ENCODE data around the gene NAIF1. TPM values are rescaled to one million over a fixed set of nuclear protein-coding genes. Genes with fewer than 3 reads are reported as not detected.

NAIF1 gene
- total and polyA plus RNA-seq, 2 donors (not counting 3 experiments of a cell fraction or from before 2014, with no cell fraction given): 8.2 to 10.1 TPM

GRCh38 chr9:128062279-128062678, 4.8 kb downstream of the NAIF1 start:
- CTCF ChIA-PET: interaction anchor here (1.7 to 1.9 kb wide), 2 partner anchors 55 to 118 kb away, joined by 4 to 9 read pairs; no protein-coding TSS in a partner anchor
- Histone ChIP-seq H3K9ac (replicated peaks; ENCODE audit: extremely low read depth, insufficient read depth, low read length) (no peak overlapping the region), H3K79me2 (ENCODE audit: control insufficient read depth, insufficient read depth, low read length) (peaks cover 8% of the 10 kb centered on the region), H3K4me1 (ENCODE audit: control insufficient read depth, extremely low read depth, insufficient read depth, low read length) (peaks cover 14% of the 10 kb centered on the region), H3K9me3 (replicated peaks; ENCODE audit: control insufficient read depth, insufficient read depth, low read length) (no peaks in the 10 kb centered on the region), H3K36me3 (ENCODE audit: control insufficient read depth in 2 of 2, extremely low read depth in 1 of 2, insufficient read depth in 2 of 2, low read length in 2 of 2) (no peaks in the 10 kb centered on the region), H3K4me3 (replicated peaks in 1 of 3; ENCODE audit: insufficient read depth in 1 of 3, low read depth in 1 of 3, low read length in 3 of 3) (no peak overlapping the region), H3K27me3 (ENCODE audit: control insufficient read depth in 2 of 2, insufficient read depth in 2 of 2, low read length in 2 of 2) (no peaks in the 10 kb centered on the region), H4K20me1 (replicated peaks; ENCODE audit: control insufficient read depth, extremely low read depth, insufficient read depth, low read length) (no peaks in the 10 kb centered on the region), H3K27ac (ENCODE audit: insufficient read depth, low read depth, low read length) (no peak overlapping the region), H2AFZ (ENCODE audit: low read depth, low read length) (no peak overlapping the region), H3K9me1 (replicated peaks; ENCODE audit: control insufficient read depth, extremely low read depth, insufficient read depth, low read length) (no peaks in the 10 kb centered on the region), H3K4me2 (ENCODE audit: insufficient read depth, low read length) (no peak overlapping the region)
- DNase-seq (ENCODE audit: low read depth, low spot score): no peak
- intact Hi-C loops (cut with micrococcal nuclease) (no loop called here), dilution Hi-C loops (cut with MboI; ENCODE audit: extremely low pct_ligation_motif_present, low sequenced_read_pairs) (no loop called here)
- POLR2A ChIA-PET: no interaction called here
- FAIRE-seq: no peak
- TF ChIP-seq EZH2 (IDR thresholded peaks at IDR 0.05; ENCODE audit: borderline replicate concordance, low read depth, low read length, severe bottlenecking) (no peak), JUN (IDR thresholded peaks at IDR 0.05; ENCODE audit: borderline replicate concordance, insufficient read depth, insufficient read length, low read depth) (no peak), CTCF (IDR thresholded peaks at IDR 0.05; ENCODE audit: extremely low read depth in 1 of 2, insufficient read depth in 1 of 2, low read depth in 1 of 2, low read length in 2 of 2) (no peak), POLR2A (IDR thresholded peaks at IDR 0.05; ENCODE audit: low read depth, low read length) (no peak)
- TF ChIP-seq, protein P1, sequence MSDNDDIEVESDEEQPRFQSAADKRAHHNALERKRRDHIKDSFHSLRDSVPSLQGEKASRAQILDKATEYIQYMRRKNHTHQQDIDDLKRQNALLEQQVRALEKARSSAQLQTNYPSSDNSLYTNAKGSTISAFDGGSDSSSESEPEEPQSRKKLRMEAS (IDR thresholded peaks at IDR 0.05; ENCODE audit: insufficient read depth, insufficient read length): no peak
- BruUV-seq (replicated peaks): no TSS peak

All from endothelial cell of umbilical vein (primary cell).